A549 (cell line): Measurements from ENCODE around the gene KIF2A.

Experiments used
- EHMT2 ChIP-seq: fragments of 200-600 bp; sonication (generic); IDR thresholded peaks from 2 replicates; pipeline ENCODE4 v1.6.1; 2016; ENCODE audit warnings: antibody characterized with exemption, low read depth, mild to moderate bottlenecking, moderate library complexity
- EP300 ChIP-seq, 2 experiments: fragments of >200 bp; sonication (Bioruptor Twin); formaldehyde crosslinking; IDR thresholded peaks; 2 replicates in 1 of 2; 3 replicates in 1 of 2; pipeline ENCODE4 v1.6.1; 2016 to 2017

DNA sequence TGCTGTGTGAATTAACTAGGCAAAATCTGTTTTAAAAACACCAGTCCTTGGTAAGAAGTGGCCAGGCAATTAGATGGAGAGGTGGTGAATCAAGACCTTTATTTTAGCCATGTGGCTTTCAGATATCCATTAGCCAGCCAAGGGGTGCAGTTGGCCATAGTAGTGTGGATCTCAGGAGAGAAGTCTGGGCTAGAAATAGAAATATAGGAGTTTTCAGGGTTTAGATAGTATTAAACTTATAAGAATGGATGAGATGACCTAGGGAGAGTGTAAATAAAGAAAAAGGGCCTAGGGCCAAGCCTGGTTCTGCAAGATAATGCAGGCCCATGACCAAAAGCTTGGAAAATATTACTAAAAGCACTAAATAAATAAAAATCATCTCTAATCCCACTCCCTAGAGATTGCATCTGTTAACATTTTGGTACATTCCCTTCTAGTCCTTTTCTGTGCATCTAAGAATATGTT is 40.3 kb upstream of the KIF2A start:
- TF ChIP-seq EHMT2 (no peak), EP300 (IDR thresholded peaks at IDR 0.05) (no peak)
